ENCODE results near the gene RASGRP4.

The RASGRP4 gene

GRCh38 chr19:38391911-38392464 lies 34.0 kb downstream of the RASGRP4 start:
- DNase-seq (ENCODE audit: low read depth in 1 of 2, low spot score in 1 of 2) = no peak

GRCh38 chr19:38389957-38390924 lies 35.8 kb downstream of the RASGRP4 start:
- DNase-seq (ENCODE audit: low read depth in 1 of 2, low spot score in 1 of 2) = no peak

- DNase-seq (ENCODE audit: low read depth in 1 of 2, low spot score in 1 of 2) = no peak
These were observed 36.7 kb downstream of the RASGRP4 start for GRCh38 chr19:38389101-38389925.

GRCh38 chr19:38388349-38389100 lies 37.5 kb downstream of the RASGRP4 start, which contains the start of gene SPRED3:
Gene SPRED3 (plus strand): TSS chr19:38388697. CDS start chr19:38390303, 1,606 bp downstream.
- DNase-seq (ENCODE audit: low read depth in 1 of 2, low spot score in 1 of 2) = no peak

- peak; percentile 55 to 67 for DNase-seq (ENCODE audit: low read depth in 1 of 2, low spot score in 1 of 2)
These were observed 38.3 kb downstream of the RASGRP4 start, which contains the start of gene GGN for GRCh38 chr19:38387550-38388348. Gene GGN (minus strand): TSS chr19:38388034. CDS start chr19:38387261, 773 bp downstream.

- no peak for DNase-seq (ENCODE audit: low read depth in 1 of 2, low spot score in 1 of 2)
These were observed 39.0 kb downstream of the RASGRP4 start for GRCh38 chr19:38386971-38387549.

GRCh38 chr19:38386300-38386970 lies 39.6 kb downstream of the RASGRP4 start:
- DNase-seq (ENCODE audit: low read depth in 1 of 2, low spot score in 1 of 2) = no peak

- no peak for DNase-seq (ENCODE audit: low read depth in 1 of 2, low spot score in 1 of 2)
These were observed 40.2 kb downstream of the RASGRP4 start for GRCh38 chr19:38385804-38386257.

- DNase-seq (ENCODE audit: low read depth in 1 of 2, low spot score in 1 of 2) = no peak
These were observed 40.8 kb downstream of the RASGRP4 start for GRCh38 chr19:38385057-38385803.

- no peak for DNase-seq (ENCODE audit: low read depth in 1 of 2, low spot score in 1 of 2)
These were observed 41.6 kb downstream of the RASGRP4 start for GRCh38 chr19:38384209-38385027.

GRCh38 chr19:38383743-38384142 lies 42.3 kb downstream of the RASGRP4 start:
- no peak for DNase-seq (ENCODE audit: low read depth in 1 of 2, low spot score in 1 of 2)

GRCh38 chr19:38383184-38383583 lies 42.8 kb downstream of the RASGRP4 start:
- no peak for DNase-seq (ENCODE audit: low read depth in 1 of 2, low spot score in 1 of 2)

GRCh38 chr19:38381138-38381537 lies 44.9 kb downstream of the RASGRP4 start:
- no peak for DNase-seq (ENCODE audit: low read depth in 1 of 2, low spot score in 1 of 2)

GRCh38 chr19:38378866-38379265 lies 47.2 kb downstream of the RASGRP4 start:
- no peak for DNase-seq (ENCODE audit: low read depth in 1 of 2, low spot score in 1 of 2)

GRCh38 chr19:38377052-38377451 lies 49.0 kb downstream of the RASGRP4 start:
- DNase-seq (ENCODE audit: low read depth in 1 of 2, low spot score in 1 of 2) = no peak

- no peak for DNase-seq (ENCODE audit: low read depth in 1 of 2, low spot score in 1 of 2)
These were observed 49.4 kb downstream of the RASGRP4 start for GRCh38 chr19:38376576-38376975.

- no peak for DNase-seq (ENCODE audit: low read depth in 1 of 2, low spot score in 1 of 2)
These were observed 50.3 kb downstream of the RASGRP4 start for GRCh38 chr19:38375748-38376147.
